Bronchial epithelial cell (primary cell): Measurements from ENCODE around the gene SLC12A8. TPM values are rescaled to one million over a fixed set of nuclear protein-coding genes. Genes with fewer than 3 reads are reported as not detected.
A peak's percentile ranks its signal among the peaks of the same experiment; 100 is the strongest.

ENCODE experiments used
- DNase-seq: peaks from one replicate; pipeline ENCODE4 v3.0.0-alpha.2; 2010; ENCODE audit warnings: low read depth
- FAIRE-seq: peaks from 2 replicates; lab custom pipeline; 2011; peaks lifted over from hg19 to GRCh38; lab: Jason Lieb, UNC
- H3K27me3 ChIP-seq: 2 replicates; pipeline ENCODE4 v1.5.1; 2011; ENCODE audit warnings: low read length; ENCODE audit not compliant: control insufficient read depth, insufficient read depth
- H3K36me3 ChIP-seq: 2 replicates; pipeline ENCODE4 v1.5.1; 2011; ENCODE audit warnings: low read length; ENCODE audit not compliant: control insufficient read depth, insufficient read depth
- H3K4me3 ChIP-seq: 2 replicates; pipeline ENCODE4 v1.5.1; 2011; ENCODE audit warnings: mild to moderate bottlenecking, low read depth, low read length, control low read depth
- total RNA-seq: library from RNA; depleted of rRNA; stranded (reverse); fragments of >200 nt; gene quantifications from 2 replicates; pipeline ENCODE4 v1.2.1, GENCODE V29; 2014
- TF ChIP-seq, protein P1 (sequence below): IDR thresholded peaks from 2 replicates; pipeline ENCODE4 v1.5.1; 2011; ENCODE audit warnings: mild to moderate bottlenecking, moderate library complexity, low read length, control low read depth, inconsistent platforms; ENCODE audit not compliant: insufficient read depth, severe bottlenecking

SLC12A8 gene
- total RNA-seq, 1 donor from 2014 or later, result 19.2 TPM

DNA sequence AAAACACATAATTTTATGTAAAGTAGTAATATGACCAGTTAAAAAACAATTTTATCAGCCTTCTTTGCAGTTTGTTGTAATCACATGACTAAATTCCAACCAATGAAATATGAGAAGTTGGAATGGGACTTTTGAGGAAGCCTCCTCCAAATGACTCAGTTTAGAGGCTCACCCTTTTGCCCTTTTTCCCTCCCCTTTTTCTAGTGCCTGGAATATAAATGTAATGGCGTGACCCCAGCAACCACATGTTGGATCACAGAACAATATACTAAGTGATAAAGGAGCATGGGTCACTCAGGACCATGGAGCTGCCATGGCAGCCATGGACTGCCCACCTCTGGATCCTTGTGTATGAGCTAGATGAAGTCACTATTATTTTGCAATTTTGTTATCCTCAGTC is 107.9 kb downstream of the SLC12A8 start:
- FAIRE-seq (no peak), DNase-seq (no peak)
- no peaks in the 10 kb centered on the region for H3K27me3 ChIP-seq
- no peak overlapping the region for H3K4me3 ChIP-seq
- no peaks in the 10 kb centered on the region for H3K36me3 ChIP-seq
- TF ChIP-seq, protein P1, sequence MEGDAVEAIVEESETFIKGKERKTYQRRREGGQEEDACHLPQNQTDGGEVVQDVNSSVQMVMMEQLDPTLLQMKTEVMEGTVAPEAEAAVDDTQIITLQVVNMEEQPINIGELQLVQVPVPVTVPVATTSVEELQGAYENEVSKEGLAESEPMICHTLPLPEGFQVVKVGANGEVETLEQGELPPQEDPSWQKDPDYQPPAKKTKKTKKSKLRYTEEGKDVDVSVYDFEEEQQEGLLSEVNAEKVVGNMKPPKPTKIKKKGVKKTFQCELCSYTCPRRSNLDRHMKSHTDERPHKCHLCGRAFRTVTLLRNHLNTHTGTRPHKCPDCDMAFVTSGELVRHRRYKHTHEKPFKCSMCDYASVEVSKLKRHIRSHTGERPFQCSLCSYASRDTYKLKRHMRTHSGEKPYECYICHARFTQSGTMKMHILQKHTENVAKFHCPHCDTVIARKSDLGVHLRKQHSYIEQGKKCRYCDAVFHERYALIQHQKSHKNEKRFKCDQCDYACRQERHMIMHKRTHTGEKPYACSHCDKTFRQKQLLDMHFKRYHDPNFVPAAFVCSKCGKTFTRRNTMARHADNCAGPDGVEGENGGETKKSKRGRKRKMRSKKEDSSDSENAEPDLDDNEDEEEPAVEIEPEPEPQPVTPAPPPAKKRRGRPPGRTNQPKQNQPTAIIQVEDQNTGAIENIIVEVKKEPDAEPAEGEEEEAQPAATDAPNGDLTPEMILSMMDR, result no peak

DNA sequence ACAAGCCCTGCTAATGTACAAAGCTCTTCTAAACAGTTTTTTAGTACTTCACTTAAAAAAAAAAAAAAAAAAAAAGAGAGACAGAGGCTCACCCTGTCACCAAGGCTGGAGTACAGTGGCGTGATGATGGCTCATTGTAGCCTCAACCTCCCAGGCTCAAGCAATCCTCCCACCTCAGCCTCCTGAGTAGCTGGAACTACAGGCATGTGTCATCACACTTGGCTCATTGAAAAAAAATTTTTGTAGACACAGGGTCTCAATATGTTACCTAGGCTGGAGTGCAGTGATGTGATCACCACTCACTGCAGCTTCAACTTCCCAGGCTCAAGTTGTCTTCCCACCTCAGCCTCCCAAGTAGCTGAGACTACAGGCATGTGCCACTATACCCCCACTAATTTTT is 109.1 kb downstream of the SLC12A8 start:
- no peak for DNase-seq
- no peak for FAIRE-seq
- no peaks in the 10 kb centered on the region for H3K36me3 ChIP-seq
- TF ChIP-seq, protein P1, result no peak
- no peak overlapping the region for H3K4me3 ChIP-seq
- no peaks in the 10 kb centered on the region for H3K27me3 ChIP-seq

- no peak overlapping the region for H3K4me3 ChIP-seq
- TF ChIP-seq, protein P1, result no peak
- FAIRE-seq, result no peak
- H3K27me3 ChIP-seq, result no peaks in the 10 kb centered on the region
- DNase-seq, result no peak
- H3K36me3 ChIP-seq, result no peaks in the 10 kb centered on the region
Measured at GRCh38 chr3:125102470-125102869, 110.1 kb downstream of the SLC12A8 start.

GRCh38 chr3:125098611-125099291 is 113.8 kb downstream of the SLC12A8 start:
- Histone ChIP-seq H3K27me3 (no peaks in the 10 kb centered on the region), H3K4me3 (no peak overlapping the region), H3K36me3 (peaks cover 2% of the 10 kb centered on the region)
- no peak for DNase-seq
- TF ChIP-seq, protein P1, result no peak
- FAIRE-seq, result no peak

- Histone ChIP-seq H3K27me3 (no peaks in the 10 kb centered on the region), H3K36me3 (peaks cover 2% of the 10 kb centered on the region), H3K4me3 (no peak overlapping the region)
- FAIRE-seq (no peak), DNase-seq (no peak)
- TF ChIP-seq, protein P1, result no peak
Measured at GRCh38 chr3:125090649-125091048, 121.9 kb downstream of the SLC12A8 start.

DNA sequence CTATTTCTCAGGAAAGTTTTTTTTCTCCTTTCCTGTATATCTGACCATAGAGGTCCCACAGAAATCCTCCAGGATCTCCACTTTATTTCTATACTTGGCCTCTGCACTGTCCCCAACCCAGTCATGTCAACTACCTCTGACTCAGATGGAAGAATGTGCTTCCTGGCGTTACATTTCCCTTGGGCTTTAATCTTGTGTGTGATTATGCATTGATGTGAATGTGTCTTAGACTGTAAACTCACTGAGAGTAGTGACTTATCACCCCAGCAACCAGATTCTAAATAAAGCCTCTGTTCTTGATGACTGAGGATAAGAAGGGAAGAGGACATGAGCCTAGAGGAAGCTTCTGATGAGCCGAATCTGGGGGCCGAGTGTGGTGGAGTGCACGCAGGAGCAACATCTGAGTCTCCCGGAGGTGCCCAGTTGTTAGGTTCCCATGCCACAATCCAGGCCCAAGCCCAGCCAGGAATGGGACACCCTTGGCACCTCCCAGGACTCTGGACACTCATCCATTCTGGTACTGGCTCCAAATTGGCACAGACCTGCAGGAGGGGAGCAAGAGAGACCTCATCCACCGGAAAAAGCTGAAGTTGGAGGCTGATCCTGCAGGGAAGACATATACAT is 124.7 kb downstream of the SLC12A8 start:
- TF ChIP-seq, protein P1, result no peak
- FAIRE-seq, result no peak
- peak; percentile 20 for DNase-seq

More for the DNA sequence above, 124.7 kb downstream of the SLC12A8 start:
- Histone ChIP-seq H3K4me3 (no peak overlapping the region), H3K36me3 (no peaks in the 10 kb centered on the region), H3K27me3 (no peaks in the 10 kb centered on the region)
